GM19467 (cell line): ENCODE measurements around the gene B3GNT7.

Source experiments
- ATAC-seq: cut with Tn5 transposase; IDR thresholded peaks from one replicate; pipeline ENCODE4 v1.9.1; 2021; ENCODE audit warnings: mild to moderate bottlenecking, moderate library complexity; ENCODE audit not compliant: unreplicated experiment

Gene B3GNT7

GRCh38 chr2:231383416-231384108, 11.9 kb upstream of the B3GNT7 start:
- no peak for ATAC-seq

- ATAC-seq: no peak
Observed at GRCh38 chr2:231384109-231384435, 11.4 kb upstream of the B3GNT7 start.

GRCh38 chr2:231384970-231385369, 10.5 kb upstream of the B3GNT7 start:
- no peak for ATAC-seq

GRCh38 chr2:231385429-231385828, 10.1 kb upstream of the B3GNT7 start:
- no peak for ATAC-seq

- no peak for ATAC-seq
Observed at GRCh38 chr2:231386446-231386845, 9.1 kb upstream of the B3GNT7 start.

- no peak for ATAC-seq
Observed at GRCh38 chr2:231387904-231388724, 7.4 kb upstream of the B3GNT7 start.

- ATAC-seq: no peak
Observed at GRCh38 chr2:231388725-231389346, 6.7 kb upstream of the B3GNT7 start.

GRCh38 chr2:231390667-231391066, 4.8 kb upstream of the B3GNT7 start:
- no peak for ATAC-seq

GRCh38 chr2:231391981-231392380, 3.5 kb upstream of the B3GNT7 start:
- ATAC-seq: no peak

- ATAC-seq: no peak
Observed at GRCh38 chr2:231392431-231393148, 2.9 kb upstream of the B3GNT7 start.

- ATAC-seq: no peak
Observed at GRCh38 chr2:231393149-231394131, 2.1 kb upstream of the B3GNT7 start.

GRCh38 chr2:231394211-231395141, 1.0 kb upstream of the B3GNT7 start:
- peak; percentile 47 for ATAC-seq

GRCh38 chr2:231396058-231396821, 730 bp downstream of the B3GNT7 start:
- ATAC-seq: no peak

GRCh38 chr2:231397011-231397927, 1.8 kb downstream of the B3GNT7 start:
- ATAC-seq: no peak

GRCh38 chr2:231397928-231398294, 2.4 kb downstream of the B3GNT7 start:
- ATAC-seq: no peak

GRCh38 chr2:231398585-231398984, 3.1 kb downstream of the B3GNT7 start:
- no peak for ATAC-seq
